ENCODE results near the gene AGAP1.

AGAP1 gene

GRCh38 chr2:236171680-236172254, 677.9 kb downstream of the AGAP1 start:
- no peak for DNase-seq

GRCh38 chr2:236172255-236173035, 678.6 kb downstream of the AGAP1 start:
- DNase-seq, result no peak

- DNase-seq, result no peak
Observed at GRCh38 chr2:236173036-236173728, 679.3 kb downstream of the AGAP1 start.

GRCh38 chr2:236173729-236174607, 680.1 kb downstream of the AGAP1 start:
- DNase-seq, result no peak

- no peak for DNase-seq
Observed at GRCh38 chr2:236175548-236176150, 681.8 kb downstream of the AGAP1 start.

GRCh38 chr2:236176417-236176816, 682.6 kb downstream of the AGAP1 start:
- DNase-seq, result no peak

GRCh38 chr2:236176951-236177350, 683.1 kb downstream of the AGAP1 start:
- no peak for DNase-seq

- DNase-seq, result no peak
Observed at GRCh38 chr2:236177604-236177966, 683.7 kb downstream of the AGAP1 start.

GRCh38 chr2:236177967-236178889, 684.4 kb downstream of the AGAP1 start:
- peak in 1 of 2 experiments; percentile 6 for DNase-seq

GRCh38 chr2:236178890-236179235, 685.0 kb downstream of the AGAP1 start:
- DNase-seq, result no peak

- no peak for DNase-seq
Observed at GRCh38 chr2:236179236-236180075, 685.6 kb downstream of the AGAP1 start.

GRCh38 chr2:236180076-236180816, 686.4 kb downstream of the AGAP1 start:
- no peak for DNase-seq

- no peak for DNase-seq
Observed at GRCh38 chr2:236180831-236181453, 687.1 kb downstream of the AGAP1 start.
